ENCODE measurements around the gene CTTN.

CTTN gene

GRCh38 chr11:70354629-70355028 lies 43.7 kb upstream of the CTTN start:
- DNase-seq (ENCODE audit: low spot score), result no peak
- TF ChIP-seq CTCF (IDR thresholded peaks at IDR 0.05; ENCODE audit: extremely low read depth, missing control alignments), result no peak

GRCh38 chr11:70358753-70359152 lies 39.6 kb upstream of the CTTN start:
- TF ChIP-seq CTCF (IDR thresholded peaks at IDR 0.05; ENCODE audit: extremely low read depth, missing control alignments), result no peak
- DNase-seq (ENCODE audit: low spot score), result no peak

- TF ChIP-seq CTCF (IDR thresholded peaks at IDR 0.05; ENCODE audit: extremely low read depth, missing control alignments), result no peak
- DNase-seq (ENCODE audit: low spot score), result no peak
Observed at GRCh38 chr11:70359451-70360205, 38.7 kb upstream of the CTTN start.

- no peak for TF ChIP-seq CTCF (IDR thresholded peaks at IDR 0.05; ENCODE audit: extremely low read depth, missing control alignments)
- DNase-seq (ENCODE audit: low spot score), result no peak
Observed at GRCh38 chr11:70360211-70360610, 38.1 kb upstream of the CTTN start.

GRCh38 chr11:70364178-70364577 lies 34.2 kb upstream of the CTTN start:
- TF ChIP-seq CTCF (IDR thresholded peaks at IDR 0.05; ENCODE audit: extremely low read depth, missing control alignments), result no peak
- DNase-seq (ENCODE audit: low spot score), result no peak

GRCh38 chr11:70364745-70365543 lies 33.4 kb upstream of the CTTN start:
- no peak for TF ChIP-seq CTCF (IDR thresholded peaks at IDR 0.05; ENCODE audit: extremely low read depth, missing control alignments)
- no peak for DNase-seq (ENCODE audit: low spot score)

- TF ChIP-seq CTCF (IDR thresholded peaks at IDR 0.05; ENCODE audit: extremely low read depth, missing control alignments), result no peak
- DNase-seq (ENCODE audit: low spot score), result no peak
Observed at GRCh38 chr11:70365544-70365927, 32.8 kb upstream of the CTTN start.
